GM21367 (cell line): ENCODE measurements around the gene FBXL4.

ENCODE experiments used
- ATAC-seq: cut with Tn5 transposase; IDR thresholded peaks from one replicate; pipeline ENCODE4 v1.9.1; 2021; ENCODE audit not compliant: unreplicated experiment

Gene FBXL4

GRCh38 chr6:98887650-98888049 is 60.1 kb downstream of the FBXL4 start:
- no peak for ATAC-seq

DNA sequence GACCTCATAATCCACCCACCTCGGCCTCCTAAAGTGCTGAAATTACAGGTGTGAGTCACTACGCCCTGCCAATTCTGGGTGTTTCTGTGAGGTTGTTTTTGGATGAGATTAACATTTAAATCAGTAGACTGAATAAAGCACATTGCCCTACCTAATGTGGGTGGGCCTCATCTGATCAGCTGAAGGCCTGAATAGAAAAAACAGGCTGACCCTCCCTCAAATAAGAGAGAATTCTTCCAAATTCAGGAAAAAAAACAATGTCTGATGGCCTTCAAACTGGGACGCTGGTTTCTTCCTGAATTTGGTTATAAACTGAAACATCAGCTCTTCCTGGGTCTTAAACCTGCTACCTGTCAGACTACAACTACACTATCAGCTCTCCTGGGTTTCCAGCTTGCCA is 62.4 kb downstream of the FBXL4 start:
- no peak for ATAC-seq

- ATAC-seq = peak; percentile 92
Observed at GRCh38 chr6:98880486-98880885, 67.3 kb downstream of the FBXL4 start.

- ATAC-seq = no peak
Observed at GRCh38 chr6:98877250-98877649, 70.5 kb downstream of the FBXL4 start.

DNA sequence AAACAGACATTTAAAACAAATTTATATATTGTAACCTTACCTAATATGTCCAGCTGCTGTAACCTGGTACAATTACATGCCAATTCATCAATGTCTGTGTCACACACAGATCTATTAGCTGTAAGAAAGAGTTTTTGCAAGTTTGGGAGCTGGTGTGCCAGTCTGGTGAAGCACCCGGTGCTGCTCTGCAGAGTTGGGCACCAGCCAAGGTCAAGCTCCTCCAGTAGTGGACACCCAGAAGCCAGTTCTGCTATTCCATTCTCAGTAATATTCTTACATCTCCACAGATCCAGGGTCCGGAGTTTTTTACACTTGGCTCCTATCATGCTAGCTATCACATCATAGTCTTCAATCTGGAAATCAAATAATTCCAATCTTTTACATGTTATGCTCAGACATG is 72.4 kb downstream of the FBXL4 start:
- ATAC-seq = no peak

DNA sequence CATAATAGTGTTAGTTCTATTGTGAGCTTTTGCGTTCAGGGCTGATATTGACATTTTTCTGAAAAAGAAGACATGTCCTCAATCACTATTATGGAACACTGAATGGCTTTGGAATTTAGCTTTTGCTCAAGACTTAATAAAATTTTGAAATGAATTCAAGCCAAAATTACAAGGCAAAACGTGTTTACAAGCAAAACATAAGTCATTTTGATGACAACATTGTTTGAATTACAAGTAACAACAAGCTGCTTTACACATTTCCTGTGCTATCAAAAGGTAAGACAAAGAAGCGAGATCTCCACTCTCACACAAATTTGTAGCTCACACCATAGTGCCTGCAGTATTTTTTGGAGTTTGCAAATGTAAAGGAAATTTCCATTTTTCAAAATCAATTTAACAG is 75.9 kb downstream of the FBXL4 start:
- no peak for ATAC-seq

DNA sequence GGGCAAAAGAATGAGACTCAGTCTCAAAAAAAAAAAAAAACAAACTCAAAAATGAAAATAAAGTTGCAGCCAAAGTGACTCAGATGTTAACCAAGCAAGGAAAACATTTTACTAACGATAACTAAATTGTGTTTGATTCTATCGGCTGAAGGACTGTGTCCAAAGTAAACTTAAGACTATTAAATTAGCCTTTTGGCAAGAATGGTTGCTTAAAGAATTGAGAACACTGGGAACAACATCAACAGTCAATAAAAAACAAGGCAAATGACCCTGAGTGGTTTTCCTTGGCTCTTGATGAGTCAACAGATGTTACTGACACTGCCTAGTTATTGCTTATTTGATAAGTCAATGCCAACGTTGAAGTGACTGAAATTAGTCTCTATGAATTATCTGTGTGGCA is 76.7 kb downstream of the FBXL4 start:
- no peak for ATAC-seq

GRCh38 chr6:98864497-98864896 is 83.2 kb downstream of the FBXL4 start:
- ATAC-seq = no peak

GRCh38 chr6:98848539-98849242 is 99.1 kb downstream of the FBXL4 start:
- no peak for ATAC-seq

- ATAC-seq = peak; percentile 57
Observed at GRCh38 chr6:98847779-98848538, 99.8 kb downstream of the FBXL4 start.

GRCh38 chr6:98847416-98847778 is 100.3 kb downstream of the FBXL4 start:
- ATAC-seq = no peak

- no peak for ATAC-seq
Observed at GRCh38 chr6:98846021-98846380, 101.7 kb downstream of the FBXL4 start.

GRCh38 chr6:98845211-98846020 is 102.3 kb downstream of the FBXL4 start:
- peak; percentile 75 for ATAC-seq

DNA sequence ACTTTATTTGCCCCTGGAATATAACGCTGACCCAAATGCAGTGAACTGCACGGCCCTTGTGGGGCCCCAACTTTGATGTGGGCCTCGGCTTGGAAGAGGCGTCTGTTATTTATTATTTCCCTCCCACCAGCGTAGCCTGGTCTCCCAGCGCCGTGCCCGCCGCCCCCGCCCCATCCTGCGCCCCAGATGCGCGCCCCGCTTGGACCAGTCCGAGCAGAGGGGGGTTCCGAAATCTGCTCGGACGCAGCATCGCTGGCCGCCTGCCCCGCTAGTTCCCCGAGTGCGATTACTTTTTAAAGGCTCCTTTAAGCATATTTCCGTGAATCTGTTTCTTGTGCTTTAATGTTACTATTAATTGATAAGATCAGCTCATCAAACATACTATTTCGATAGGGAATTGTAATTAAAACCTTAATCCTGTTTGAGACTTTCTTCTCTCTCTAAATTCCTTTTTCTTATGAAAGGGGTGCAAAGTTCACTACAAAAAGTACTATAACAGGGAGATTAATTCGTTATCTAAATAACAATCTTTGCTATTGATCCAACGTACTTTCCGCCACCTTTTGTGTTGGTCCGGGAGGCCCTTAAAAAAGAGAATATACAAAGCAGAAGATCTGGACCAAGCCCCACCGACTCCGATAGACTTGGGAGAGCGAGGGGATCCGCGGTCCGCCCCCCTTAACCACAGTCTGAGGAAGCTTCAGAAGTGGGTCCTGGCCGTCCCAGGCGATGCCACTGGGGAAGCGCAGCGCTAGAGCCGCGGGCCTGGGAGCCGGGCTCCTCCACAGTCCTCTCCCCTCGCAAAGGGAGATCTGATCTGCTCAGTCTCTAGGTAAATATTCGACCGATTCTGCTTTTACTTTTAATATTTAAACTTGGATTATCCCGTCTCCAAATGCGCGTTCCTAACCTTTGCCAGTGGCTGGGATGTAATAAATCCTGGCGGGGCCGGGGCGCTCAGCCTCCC is 103.2 kb downstream of the FBXL4 start:
- ATAC-seq = no peak

DNA sequence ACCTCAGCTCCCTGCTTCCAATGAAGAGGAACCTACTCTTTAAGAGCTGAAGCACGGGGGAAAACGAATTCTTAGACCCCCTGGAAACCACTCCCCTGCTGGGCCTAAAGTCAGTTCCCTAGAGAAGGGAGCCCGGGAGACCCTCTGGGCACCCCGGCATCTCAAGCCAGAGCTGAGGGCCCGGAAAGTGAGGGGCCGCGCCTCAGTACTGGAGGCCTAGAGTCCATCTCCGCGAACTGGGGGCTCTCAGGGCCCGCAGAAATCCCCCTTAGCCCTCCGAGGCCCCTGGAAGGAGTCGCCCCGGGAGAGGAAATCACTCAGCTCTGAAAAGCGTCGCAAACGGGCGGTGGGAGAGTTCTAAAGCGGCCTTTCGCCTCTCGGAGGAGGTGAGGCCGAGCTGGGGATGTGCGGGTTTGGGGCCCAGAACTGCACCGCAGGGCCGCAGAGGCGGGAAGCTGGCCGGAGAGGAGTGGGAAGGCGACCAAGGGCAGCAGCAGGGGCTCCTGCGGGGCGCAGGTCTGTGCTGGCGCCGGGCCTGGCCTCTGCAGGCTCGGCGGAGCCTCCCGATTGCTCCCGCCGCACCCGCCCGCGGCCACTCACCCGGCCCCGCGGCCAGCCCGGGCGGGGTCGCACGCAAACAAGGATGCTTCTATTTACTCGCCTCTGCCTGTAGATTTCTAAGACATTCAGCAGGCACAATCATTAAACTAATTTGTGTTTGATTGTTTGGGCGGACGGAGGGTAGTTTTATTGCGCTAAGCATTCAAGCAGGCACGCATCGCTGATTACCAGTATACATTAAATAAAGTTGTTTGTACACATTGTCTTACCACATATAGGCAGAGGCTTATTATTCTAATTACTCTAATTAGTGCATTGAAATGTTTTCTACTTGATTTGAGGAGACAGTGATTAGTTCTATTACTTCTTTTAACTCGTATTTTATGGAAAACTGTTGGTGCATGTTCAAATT is 104.2 kb downstream of the FBXL4 start:
- no peak for ATAC-seq

GRCh38 chr6:98842342-98843180 is 105.2 kb downstream of the FBXL4 start:
- ATAC-seq = no peak

DNA sequence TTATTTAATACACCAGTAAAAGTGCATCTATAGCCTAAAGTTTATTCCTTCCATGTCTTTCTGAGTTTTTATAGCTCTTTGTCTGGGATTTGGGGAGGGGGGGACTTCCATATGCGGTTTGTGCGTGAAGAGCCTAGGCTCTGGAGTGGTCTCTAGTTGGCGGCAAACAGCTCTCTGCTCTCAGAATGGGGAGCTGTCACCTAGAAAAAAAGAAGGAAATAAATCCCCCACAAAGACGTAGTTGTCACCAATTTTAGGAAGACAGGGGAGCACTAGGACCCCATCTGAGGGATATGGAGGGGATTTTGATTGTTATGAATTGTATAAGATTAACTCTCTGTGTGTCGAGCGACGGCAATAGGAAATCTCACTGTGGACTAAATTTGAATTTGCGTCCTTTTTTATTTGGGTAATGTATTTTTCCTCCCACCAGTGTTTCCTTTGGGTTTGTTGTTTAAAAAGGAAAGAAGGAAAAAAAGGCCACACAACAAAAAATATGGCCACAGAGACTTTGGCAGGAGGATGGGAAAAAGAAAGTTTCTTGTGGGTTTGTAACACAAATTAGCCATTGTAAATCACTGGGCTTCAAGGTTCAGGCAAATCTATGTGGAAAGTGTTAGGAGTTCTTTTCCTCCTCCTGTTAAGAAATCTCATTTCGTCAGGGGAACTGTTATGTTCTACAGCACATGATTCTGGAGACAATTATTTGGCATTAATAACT is 106.0 kb downstream of the FBXL4 start:
- ATAC-seq = no peak

- no peak for ATAC-seq
Observed at GRCh38 chr6:98840996-98841513, 106.7 kb downstream of the FBXL4 start.
